Heart left ventricle (tissue), 16 donors: ENCODE measurements around the gene DIP2B. TPM values are rescaled to one million over a fixed set of nuclear protein-coding genes. Genes with fewer than 3 reads are reported as not detected.

Source experiments
- ATAC-seq, 4 donors: fragments of 200-7000 bp; cut with Tn5 transposase; one replicate each; pipeline ENCODE4 v1.9.1; 2020 to 2022; ENCODE audit warnings: moderate library complexity in 4 of 4, mild to moderate bottlenecking in 3 of 4, moderate number of reproducible peaks in 1 of 4
- DNase-seq, 5 donors: peaks; one replicate each; pipeline ENCODE4 v3.0.0-alpha.2; 2020
- H3K27ac ChIP-seq, 12 donors: fragments of 200-600 bp; sonication (generic) in 4 of 12; one replicate each; pipeline versions ENCODE4 v1.5.0 to v1.8.0; 2016 to 2022; ENCODE audit warnings: mild to moderate bottlenecking in 2 of 12
- H3K27me3 ChIP-seq, 9 donors: fragments of 200-600 bp; sonication (generic) in 2 of 9; one replicate each; pipeline versions ENCODE4 v1.5.1 to v1.8.0; 2016 to 2022; ENCODE audit warnings: mild to moderate bottlenecking in 3 of 9
- H3K36me3 ChIP-seq, 9 donors: fragments of 200-600 bp; sonication (generic) in 2 of 9; one replicate each; pipeline versions ENCODE4 v1.5.0 to v1.8.0; 2018 to 2022; ENCODE audit warnings: mild to moderate bottlenecking in 2 of 9
- H3K4me1 ChIP-seq, 12 donors: fragments of 200-600 bp; sonication (generic) in 4 of 12; one replicate each; pipeline versions ENCODE4 v1.5.0 to v1.8.0; 2016 to 2022; ENCODE audit warnings: mild to moderate bottlenecking in 3 of 12
- H3K4me3 ChIP-seq, 12 donors: fragments of 200-600 bp; sonication (generic) in 4 of 12; one replicate each; pipeline versions ENCODE4 v1.5.0 to v1.8.0; 2017 to 2022; ENCODE audit warnings: mild to moderate bottlenecking in 9 of 12, moderate library complexity in 4 of 12
- H3K9me3 ChIP-seq, 12 donors: fragments of 200-600 bp; sonication (generic) in 4 of 12; one replicate each; pipeline versions ENCODE4 v1.5.0 to v1.8.0; 2016 to 2022; ENCODE audit warnings: mild to moderate bottlenecking in 1 of 12
- POLR2A ChIP-seq, 2 donors: fragments of 450-650 bp; IDR thresholded peaks; one replicate each; pipeline ENCODE4 v1.6.1; 2017; ENCODE audit warnings: antibody characterized with exemption in 2 of 2, mild to moderate bottlenecking in 2 of 2, moderate library complexity in 2 of 2
- WGBS, 4 donors: extraction: QIAGEN DNeasy Blood & Tissue Kit in 2 of 4; methylation state at CpG; one replicate each; pipeline versions ENCODE4 v1.1.5 to v1.1.7; 2013 to 2018; 5-methylcytosine and 5-hydroxymethylcytosine counted together
- intact Hi-C, 10 donors: fragments of 100-400 bp; cut with DNase I; formaldehyde crosslinking; loops; one replicate each; pipeline versions ENCODE4 v1.11.1 to v1.14.2; 2022
- polyA plus RNA-seq, 2 donors: library from polyadenylated mRNA; stranded (reverse); fragments of 200-250 nt; gene quantifications; one replicate each; pipeline ENCODE4 v1.2.3, GENCODE V29; 2013
- total RNA-seq, 9 donors: library from RNA; depleted of rRNA in 2 of 9; stranded (reverse); fragments of >200 nt in 2 of 9; fragmentation: NEBNext Ultra II Directional in 3 of 9; extraction: Animal tissue kit (Norgen Biotek cat#: 25700) in 3 of 9; gene quantifications; one replicate each; pipeline versions ENCODE4 v1.1.0 to v1.2.4, GENCODE V29; 2016 to 2023
- TF ChIP-seq, protein P1 (sequence below), 12 donors: fragments of 200-600 bp; sonication (generic) in 4 of 12; IDR thresholded peaks; one replicate each; pipeline versions ENCODE4 v1.5.0 to v1.8.0; 2018 to 2022; ENCODE audit warnings: antibody characterized with exemption in 12 of 12, mild to moderate bottlenecking in 5 of 12
- donor health status: ischemic (EF 13 %, LVEDD 7.1; RV severe dilation, severe dysfunction).
- donor health status: healthy with polysubstance abuse.
- donor health status: DM: no; HTN: yes; CAD: no.
- donor health status: DM: no; HTN: no; CAD: no.
- donor health status: ischemic (EF 25% LVEDD 6.9; RV normal size, moderate dysfunction).
- donor health status: ischemic (EF 25% LVEDD 5.7; RV mildly dilated, moderate dysfunction).
- donor health status: healthy.
- donor health status: DM: yes; HTN: yes; CAD: no.
- donor health status: ischemic (EF 35%, LVEDD 5.7; RV mildly dilated, moderate dysfunction).
- donor health status: nonischemic (EF 11% LVEDD 7.7; RV severe dilation, severe dysfunction).
- donor health status: DM: yes; HTN: yes; CAD: no.
- donor health status: PGD.
- donor health status: ischemic (EF 29% LVEDD 5.4; RV normal size, mild dysfunction).
- donor health status: nonischemic (EF 23%, LVEDD 6.1; RV moderate dilation, normal function).

DIP2B gene
- total and polyA plus RNA-seq, 11 donors: 3.4 to 25.0 (median 16.7) TPM

DNA sequence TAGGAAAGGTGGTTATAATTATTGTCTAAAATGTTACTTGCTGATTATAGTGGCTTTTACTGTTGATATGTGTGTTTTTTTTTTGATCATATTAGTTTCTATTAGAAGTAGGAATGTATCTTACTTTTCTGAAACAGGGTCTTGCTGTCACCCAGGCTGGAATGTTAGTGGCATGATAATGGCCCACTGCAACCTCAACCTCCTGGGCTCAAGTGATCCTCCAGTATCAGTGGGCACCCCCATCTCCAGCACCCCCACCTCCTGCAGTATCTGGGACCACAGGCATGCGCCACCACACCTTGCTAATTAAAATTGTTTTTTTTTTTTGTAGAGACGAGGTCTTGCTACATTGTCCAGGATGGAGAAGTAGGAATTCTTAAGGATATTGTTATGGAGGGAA lies 270.5 kb downstream of the DIP2B start:
- 94 to 97% (median 95%) methylated on average over 2 of the region's 2 CpGs for WGBS, 4 donors
- no peak for ATAC-seq

DNA sequence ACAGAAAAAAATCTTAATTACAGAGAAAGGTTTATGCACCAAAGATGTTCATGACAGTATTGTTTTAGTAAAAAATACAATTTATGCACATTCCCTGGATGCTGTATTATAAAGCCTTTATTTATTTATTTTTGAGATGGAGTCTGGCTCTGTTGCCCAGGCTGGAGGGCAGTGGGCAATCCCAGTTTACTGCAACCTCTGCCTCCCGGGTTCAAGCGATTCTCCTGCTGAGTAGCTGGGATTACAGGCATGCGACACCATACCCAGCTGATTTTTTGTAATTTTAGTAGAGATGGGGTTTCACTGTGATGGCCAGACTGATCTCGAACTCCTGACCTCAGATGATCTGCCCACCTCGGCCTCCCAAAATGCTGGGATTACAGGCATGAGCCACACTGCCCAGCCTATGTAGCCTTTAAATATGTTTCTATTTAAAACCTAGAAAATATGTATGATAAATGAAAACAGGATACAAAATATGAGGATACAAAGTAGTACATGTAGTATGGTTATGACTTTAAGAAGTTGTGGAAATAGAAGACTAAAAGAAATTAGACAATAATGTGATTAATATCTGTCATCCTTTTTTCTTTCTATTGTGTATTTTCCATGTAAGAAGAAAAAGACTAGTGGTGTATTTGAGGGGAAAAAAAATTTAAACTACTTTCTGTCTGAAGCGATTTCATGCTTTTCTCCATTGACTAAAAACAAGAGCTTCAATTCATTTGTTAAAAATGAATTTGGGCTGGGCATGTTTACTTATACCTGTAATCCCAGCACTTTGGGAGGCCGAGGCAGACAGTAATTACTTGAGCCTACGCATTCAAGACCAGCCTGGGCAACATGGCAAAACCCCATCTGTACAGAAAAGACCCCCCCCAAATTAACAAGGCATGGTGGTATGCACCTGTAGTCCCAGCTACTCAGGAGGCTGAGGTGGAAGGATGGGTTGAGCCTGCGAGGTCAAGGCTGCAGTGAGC lies 272.3 kb downstream of the DIP2B start:
- Histone ChIP-seq H3K9me3 (no peaks in the 10 kb centered on the region), H3K4me1 (peaks cover 0 to 6% (median 0%) of the 10 kb centered on the region in 12 donors), H3K4me3 (no peak overlapping the region), H3K27ac (no peak overlapping the region), H3K27me3 (no peaks in the 10 kb centered on the region), H3K36me3 (peaks cover 0 to 29% (median 16%) of the 10 kb centered on the region in 9 donors)
- ATAC-seq (no peak), DNase-seq (no peak)
- no peak for TF ChIP-seq POLR2A (IDR thresholded peaks at IDR 0.05)
- TF ChIP-seq, protein P1, sequence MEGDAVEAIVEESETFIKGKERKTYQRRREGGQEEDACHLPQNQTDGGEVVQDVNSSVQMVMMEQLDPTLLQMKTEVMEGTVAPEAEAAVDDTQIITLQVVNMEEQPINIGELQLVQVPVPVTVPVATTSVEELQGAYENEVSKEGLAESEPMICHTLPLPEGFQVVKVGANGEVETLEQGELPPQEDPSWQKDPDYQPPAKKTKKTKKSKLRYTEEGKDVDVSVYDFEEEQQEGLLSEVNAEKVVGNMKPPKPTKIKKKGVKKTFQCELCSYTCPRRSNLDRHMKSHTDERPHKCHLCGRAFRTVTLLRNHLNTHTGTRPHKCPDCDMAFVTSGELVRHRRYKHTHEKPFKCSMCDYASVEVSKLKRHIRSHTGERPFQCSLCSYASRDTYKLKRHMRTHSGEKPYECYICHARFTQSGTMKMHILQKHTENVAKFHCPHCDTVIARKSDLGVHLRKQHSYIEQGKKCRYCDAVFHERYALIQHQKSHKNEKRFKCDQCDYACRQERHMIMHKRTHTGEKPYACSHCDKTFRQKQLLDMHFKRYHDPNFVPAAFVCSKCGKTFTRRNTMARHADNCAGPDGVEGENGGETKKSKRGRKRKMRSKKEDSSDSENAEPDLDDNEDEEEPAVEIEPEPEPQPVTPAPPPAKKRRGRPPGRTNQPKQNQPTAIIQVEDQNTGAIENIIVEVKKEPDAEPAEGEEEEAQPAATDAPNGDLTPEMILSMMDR (IDR thresholded peaks at IDR 0.05): no peak
- intact Hi-C loops: no loop called here
- WGBS, 4 donors: 92 to 95% (median 94%) methylated on average over 9 of the region's 9 CpGs

More for the DNA sequence above, 270.5 kb downstream of the DIP2B start:
- H3K36me3 ChIP-seq: peaks cover 0 to 29% (median 6%) of the 10 kb centered on the region in 9 donors
- H3K9me3 ChIP-seq: no peaks in the 10 kb centered on the region
- no peaks in the 10 kb centered on the region for H3K27me3 ChIP-seq
- no peak overlapping the region for H3K27ac ChIP-seq
- intact Hi-C loops: no loop called here
- no peak for TF ChIP-seq POLR2A (IDR thresholded peaks at IDR 0.05)
- TF ChIP-seq, protein P1 (IDR thresholded peaks at IDR 0.05): no peak
- peaks cover 0 to 6% (median 0%) of the 10 kb centered on the region in 12 donors for H3K4me1 ChIP-seq
- DNase-seq: no peak
- H3K4me3 ChIP-seq: no peak overlapping the region

DNA sequence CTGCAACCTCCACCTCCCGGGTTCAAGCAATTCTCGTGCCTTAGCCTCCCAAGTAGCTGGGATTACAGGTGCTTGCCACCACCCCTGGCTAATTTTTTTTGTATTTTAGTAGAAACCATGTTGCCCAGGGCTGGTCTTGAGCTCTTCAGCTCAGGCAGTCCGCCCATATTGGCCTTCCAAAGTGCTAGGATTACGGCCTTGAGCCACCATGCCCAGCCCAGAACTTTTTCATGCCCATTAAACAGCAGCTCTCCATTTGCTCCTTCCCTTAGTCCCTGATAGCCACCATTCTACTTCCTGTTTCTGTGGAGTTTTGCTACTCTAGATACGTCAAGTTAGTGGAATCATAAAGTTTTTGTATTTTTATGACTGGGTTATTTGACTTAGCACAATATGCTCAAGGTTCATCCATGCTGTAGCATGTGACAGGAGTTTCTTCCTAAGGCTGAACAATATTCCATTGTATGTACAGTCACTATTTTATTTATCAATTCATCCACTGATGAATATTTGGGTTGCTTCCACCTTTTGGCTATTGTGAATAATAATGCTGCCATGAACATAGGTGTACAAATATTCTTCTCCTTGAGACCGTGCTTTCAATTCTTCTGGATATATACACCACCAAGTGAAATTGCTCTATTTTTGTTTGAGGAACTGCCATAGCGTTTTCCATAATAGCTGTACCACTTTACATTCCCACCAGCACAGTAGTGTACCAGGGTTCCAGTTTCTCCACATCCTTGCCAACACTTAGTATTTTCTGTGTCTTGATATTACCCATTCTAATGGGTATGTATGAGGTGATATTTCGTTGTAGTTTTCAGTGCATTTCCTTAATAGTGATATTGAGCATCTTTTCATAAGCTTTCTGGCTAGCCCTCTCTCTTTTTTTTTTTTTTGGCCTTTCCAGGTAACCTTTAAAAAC lies 274.1 kb downstream of the DIP2B start:
- 89 to 99% (median 95%) methylated on average over 8 of the region's 8 CpGs for WGBS, 4 donors
- TF ChIP-seq, protein P1 (IDR thresholded peaks at IDR 0.05): no peak
- TF ChIP-seq POLR2A (IDR thresholded peaks at IDR 0.05): no peak

More for the DNA sequence above, 274.1 kb downstream of the DIP2B start:
- peaks cover 0 to 5% (median 0%) of the 10 kb centered on the region in 12 donors for H3K4me1 ChIP-seq
- no peaks in the 10 kb centered on the region for H3K9me3 ChIP-seq
- no peak overlapping the region for H3K27ac ChIP-seq
- ATAC-seq: no peak
- H3K36me3 ChIP-seq: peaks cover 0 to 38% (median 31%) of the 10 kb centered on the region in 9 donors
- no peak for DNase-seq
- intact Hi-C loops: no loop called here
- no peak overlapping the region for H3K4me3 ChIP-seq
- H3K27me3 ChIP-seq: no peaks in the 10 kb centered on the region
